ENCODE results near the gene EIF3F.

EIF3F gene

DNA sequence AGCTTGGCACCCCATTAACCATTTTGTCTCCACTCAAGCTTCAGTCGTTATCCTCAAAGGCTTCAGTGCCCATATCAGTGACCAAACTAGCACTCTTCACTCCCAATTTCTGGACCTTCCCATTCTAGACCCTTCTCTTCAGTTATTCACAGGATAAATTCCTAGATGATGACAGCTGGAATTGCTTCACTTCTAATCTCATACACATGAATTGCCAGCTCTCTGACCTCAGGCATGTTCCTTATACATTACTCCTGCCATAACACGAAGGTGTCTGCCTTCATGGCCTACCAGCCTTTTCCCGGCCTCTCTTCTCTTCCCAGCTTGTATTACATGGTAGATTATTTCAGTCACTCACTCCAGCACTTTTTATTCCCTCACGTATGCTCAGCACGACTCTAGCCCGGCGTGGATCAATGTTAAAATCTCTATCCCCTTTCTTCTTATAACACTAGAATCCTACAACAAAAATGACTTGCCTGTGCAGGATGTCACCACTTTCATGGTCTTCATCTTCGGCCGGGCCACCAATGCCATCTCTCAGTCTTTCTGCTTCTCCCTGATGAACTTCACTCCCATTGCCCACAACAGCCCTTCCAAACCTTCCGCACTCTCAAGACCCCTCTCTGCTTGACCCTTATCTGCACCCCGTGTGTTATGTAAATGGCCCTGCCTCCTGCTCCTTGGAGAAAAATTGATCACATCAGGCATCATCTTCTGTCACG lies 36.9 kb downstream of the EIF3F start:
- DNase-seq: no peak

DNA sequence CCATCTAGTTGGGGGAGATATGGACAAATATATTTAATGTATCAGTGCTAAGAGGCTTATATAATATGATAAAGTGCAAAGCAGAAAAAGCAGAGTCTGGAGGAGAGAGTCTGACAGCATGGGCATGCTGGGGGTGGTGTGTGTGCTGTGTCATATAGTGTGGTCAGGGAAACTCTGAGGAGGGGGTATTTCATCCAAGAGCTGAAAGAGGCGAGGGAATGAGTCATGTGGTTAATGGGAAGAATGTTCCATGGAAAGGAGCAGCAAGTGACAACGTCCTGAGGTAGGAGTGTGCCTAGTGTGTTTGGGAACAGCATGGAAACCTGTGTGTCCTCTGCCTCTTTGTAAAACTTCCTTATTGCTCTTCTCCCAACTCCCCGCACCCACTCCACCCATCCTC lies 38.0 kb downstream of the EIF3F start:
- no peak for DNase-seq

- no peak for DNase-seq
Measured at GRCh38 chr11:8025816-8026215, 38.7 kb downstream of the EIF3F start.

- no peak for DNase-seq
Measured at GRCh38 chr11:8026982-8027381, 39.8 kb downstream of the EIF3F start.

- no peak for DNase-seq
Measured at GRCh38 chr11:8028766-8029165, 41.6 kb downstream of the EIF3F start.

DNA sequence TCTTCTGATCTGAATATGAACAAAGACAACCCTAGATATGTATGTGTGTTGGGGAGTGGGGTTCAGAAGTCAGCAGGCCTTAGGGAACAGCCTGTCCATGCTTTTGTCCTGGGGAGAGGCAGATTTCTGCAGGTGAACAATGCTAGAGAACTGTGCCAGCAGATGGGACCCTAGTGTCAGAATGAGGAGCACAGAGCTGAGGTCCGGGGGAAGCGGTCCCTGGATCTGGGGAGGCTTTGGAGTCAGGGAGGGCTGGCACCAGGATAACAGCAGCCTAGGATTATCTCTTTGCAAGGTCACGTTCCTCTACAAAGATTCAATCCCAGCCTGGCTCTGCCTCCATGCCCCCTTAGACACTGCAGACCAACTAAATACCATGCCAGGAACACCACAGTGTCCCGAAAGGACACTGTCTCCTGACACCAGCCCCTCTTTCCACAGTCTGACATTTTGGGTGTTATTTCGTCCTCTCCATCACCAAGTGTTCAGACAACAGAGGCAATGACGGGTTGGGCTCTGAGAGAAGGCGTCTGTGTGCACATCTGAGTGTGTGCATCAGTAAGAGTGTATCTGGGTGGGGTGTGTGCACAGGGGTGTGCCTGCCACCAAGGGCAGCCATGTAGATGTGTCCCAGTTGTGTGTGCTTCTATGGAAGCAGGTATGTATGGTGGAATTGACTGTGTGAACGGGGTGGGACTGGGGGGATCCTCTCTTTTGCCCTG lies 43.5 kb downstream of the EIF3F start:
- DNase-seq: no peak

DNA sequence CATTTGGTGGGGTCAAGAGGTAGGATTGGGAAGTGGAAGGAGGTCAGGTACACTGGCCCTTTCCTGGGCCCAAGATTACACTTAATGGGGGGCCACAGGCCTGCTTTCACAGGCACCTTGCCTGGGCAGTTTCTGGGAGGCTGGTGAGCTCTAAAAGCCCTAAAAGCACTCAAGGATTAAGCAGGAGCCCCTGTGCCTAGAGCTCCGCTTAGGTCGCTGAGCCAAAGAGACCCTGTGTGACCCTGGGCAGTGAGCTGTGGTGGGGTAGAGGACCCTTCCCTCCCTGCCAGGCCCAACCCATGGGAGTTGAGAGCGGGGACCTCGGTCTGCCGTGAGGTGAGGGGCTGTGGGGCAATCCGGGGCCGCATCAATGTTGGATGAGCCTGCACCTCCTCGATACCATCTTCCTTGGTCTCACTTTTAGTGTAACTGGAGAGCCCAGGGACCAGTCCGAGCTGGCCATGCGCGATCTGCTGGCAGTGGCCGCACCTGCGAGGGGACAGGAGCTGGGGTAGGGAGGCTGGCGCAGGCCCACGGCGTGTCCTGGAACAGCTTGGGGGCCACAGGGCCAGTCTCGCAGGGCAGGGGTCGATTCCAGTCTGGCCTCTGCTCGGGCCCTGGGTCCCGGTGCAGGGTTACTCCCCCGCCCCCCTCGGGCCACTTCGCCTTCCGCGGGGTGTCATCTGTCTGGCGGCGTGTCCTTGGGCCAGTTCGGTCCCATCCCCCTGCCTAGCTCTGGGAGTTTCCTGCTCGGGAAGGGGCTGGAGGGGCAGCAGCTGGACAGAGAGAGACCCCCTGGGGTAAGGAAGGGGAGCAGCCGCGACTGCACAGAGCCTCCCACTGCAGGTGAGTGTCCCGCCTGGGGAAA lies 44.3 kb downstream of the EIF3F start:
- no peak for DNase-seq

DNA sequence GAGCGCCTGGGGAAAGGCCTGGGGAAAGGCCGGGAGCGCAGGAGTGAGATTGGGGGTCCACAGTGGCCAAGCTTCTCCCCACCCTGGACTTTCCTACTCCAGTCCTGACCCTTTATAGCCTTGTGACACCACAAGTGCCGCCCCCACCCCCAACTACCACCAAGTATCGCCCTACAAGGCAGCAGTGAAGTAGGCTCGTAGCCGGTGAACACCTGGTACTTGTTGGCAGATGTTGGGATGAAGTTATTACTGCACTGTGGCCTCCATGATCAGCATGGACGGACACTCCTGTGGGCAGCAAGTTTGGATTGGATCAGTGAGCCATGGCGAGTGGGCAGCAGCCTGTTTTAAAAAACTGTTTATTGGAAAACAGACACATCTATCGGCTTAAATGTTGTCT lies 45.0 kb downstream of the EIF3F start:
- no peak for DNase-seq

GRCh38 chr11:8032576-8033304 lies 45.6 kb downstream of the EIF3F start:
- no peak for DNase-seq

DNA sequence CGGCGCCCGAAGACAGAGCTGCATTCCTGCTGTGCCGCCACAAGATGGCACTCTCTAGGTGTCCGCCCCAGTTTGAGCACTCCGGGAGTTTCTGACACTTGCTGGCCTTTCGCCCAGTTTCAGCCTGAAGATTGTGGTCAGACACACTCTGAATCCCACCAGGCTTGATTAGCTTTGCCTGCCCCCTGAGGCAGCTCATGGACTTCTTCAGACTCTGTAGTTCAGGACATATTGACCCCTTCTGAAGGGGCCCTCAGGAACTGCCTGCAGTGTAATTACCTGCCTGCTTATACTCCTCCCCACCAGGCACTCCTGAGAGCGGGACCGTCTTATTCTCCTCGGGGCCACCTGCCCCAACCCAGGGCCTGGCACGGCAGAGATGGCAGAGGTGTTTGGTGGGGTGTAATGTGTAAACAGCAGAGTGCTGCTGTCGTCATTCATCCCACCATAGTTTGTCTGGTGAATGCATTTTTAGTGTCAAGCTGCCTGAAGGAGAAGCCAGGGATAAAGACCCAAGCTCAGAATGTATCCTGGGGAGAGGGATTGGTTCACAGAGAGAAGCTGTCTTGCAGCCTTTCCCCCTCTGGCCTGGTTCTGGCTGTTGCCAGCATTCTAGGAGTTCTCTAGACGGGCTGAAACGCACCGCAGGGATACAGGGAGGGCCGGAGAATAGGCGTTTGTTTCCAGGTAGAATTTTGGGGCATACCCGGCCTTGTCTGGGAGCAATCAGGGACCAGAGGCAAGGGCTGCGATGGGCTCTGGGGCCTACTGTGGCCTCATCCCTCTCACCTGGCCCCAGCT lies 46.4 kb downstream of the EIF3F start:
- DNase-seq: peak; percentile 62 to 73

- DNase-seq: no peak
Measured at GRCh38 chr11:8034106-8034585, 47.0 kb downstream of the EIF3F start.

DNA sequence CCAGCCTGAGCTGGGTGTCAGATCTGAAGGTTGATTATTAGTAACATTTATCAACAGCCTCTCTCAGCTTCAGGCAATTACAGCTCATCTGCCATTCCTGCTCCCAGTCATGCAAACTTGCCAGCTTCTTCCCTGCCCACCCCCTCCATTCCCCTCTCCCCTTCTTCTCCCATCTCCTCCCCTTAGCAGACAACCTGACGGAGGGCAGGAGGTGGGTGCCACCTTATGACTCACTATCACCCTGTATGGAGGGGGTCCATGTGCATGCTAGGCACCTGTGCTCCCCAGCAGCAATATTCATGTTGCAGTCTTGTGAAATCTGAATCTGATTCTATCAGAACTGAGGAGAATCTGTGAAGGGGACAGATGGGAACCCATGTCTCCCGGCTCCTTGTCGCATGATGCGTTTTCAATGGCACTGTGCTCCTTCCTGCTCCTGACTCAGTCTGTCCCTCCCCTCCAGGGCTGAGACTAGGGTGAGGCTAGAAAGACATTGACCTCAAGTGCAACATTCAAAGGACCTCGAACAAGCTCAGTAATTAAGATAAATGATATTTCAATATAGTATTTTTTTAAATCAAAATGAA lies 47.6 kb downstream of the EIF3F start:
- DNase-seq: no peak

DNA sequence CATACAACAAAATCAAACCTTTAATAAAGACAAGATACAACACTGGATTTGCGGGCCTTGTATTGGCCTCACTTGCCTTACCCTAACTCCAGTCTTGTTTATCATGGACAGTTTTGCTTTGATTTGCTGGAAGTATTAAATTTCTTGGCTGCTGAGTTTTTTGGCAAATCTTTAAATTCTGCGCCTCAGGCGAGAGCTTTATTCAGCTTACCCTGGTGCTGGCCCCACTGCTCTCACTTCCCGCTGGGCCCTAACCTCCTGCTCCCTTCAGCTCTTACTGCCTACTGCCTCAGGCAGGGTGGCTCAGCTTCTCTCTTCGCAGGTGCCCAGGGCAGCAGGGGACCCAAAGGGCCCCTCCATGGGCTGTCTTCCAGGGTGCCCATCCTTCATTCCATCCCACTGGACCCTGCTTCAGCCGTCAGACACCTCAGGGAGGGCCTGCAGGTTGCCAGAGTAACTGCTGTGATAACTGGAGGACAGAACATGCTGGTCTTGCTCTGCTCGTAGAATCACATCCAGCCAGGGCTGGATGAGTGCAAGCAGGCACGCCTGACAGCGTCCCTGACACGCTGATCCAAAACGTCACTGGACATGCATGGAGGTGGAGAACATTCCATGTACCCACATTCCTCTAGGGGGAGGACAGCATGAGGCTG lies 48.2 kb downstream of the EIF3F start:
- DNase-seq: no peak

- DNase-seq: no peak
Measured at GRCh38 chr11:8036002-8036802, 49.1 kb downstream of the EIF3F start.

- no peak for DNase-seq
Measured at GRCh38 chr11:8036986-8037385, 49.8 kb downstream of the EIF3F start.

- DNase-seq: no peak
Measured at GRCh38 chr11:8038393-8038792, 51.3 kb downstream of the EIF3F start.

- DNase-seq: no peak
Measured at GRCh38 chr11:8038811-8039529, 51.8 kb downstream of the EIF3F start.

- DNase-seq: no peak
Measured at GRCh38 chr11:8039530-8040260, 52.6 kb downstream of the EIF3F start.
